Measurements from ENCODE around the gene SLC25A39.

Gene SLC25A39

GRCh38 chr17:44277976-44278375 lies 46.6 kb downstream of the SLC25A39 start:
- no peak for DNase-seq (ENCODE audit: low spot score)

GRCh38 chr17:44273607-44274006 lies 51.0 kb downstream of the SLC25A39 start:
- no peak for DNase-seq (ENCODE audit: low spot score)

GRCh38 chr17:44272954-44273353 lies 51.7 kb downstream of the SLC25A39 start:
- DNase-seq (ENCODE audit: low spot score), result no peak

- DNase-seq (ENCODE audit: low spot score), result no peak
Measured at GRCh38 chr17:44272321-44272951, 52.2 kb downstream of the SLC25A39 start.
